ENCODE results near the gene KCNE4. TPM values are rescaled to one million over a fixed set of nuclear protein-coding genes. Genes with fewer than 3 reads are reported as not detected.

Gene KCNE4
- total and polyA plus RNA-seq, 2 experiments from 2014 or later, result not detected

DNA sequence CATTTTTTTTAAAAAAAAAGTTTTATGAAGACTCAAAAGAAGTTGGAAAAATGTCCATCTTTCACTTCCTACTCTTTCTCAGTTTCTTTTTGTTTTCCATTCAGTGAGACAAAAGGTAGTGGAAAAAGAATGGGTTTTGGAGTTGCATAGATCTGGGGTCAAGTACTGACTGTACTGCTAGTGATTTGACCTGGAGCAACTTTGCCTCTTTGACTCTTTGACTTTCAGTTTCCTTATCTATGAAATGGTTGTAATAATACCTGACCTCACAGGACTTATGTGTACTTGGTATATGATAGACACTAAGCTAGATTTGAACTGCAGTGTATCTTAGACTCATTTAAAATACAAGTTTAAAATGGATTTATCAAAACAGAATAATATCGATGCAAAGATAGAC, 3.5 kb upstream of the KCNE4 start:
- Histone ChIP-seq H3K27ac (ENCODE audit: low read depth) (no peak overlapping the region), H3K9me2 (ENCODE audit: insufficient read depth) (0 out of 2 replicates have a peak, but pooled peaks cover 4% of the 10 kb centered on the region), H3K27me3 (ENCODE audit: insufficient read depth) (no peaks in the 10 kb centered on the region), H3F3A (replicated peaks; ENCODE audit: low read depth) (no peaks in the 10 kb centered on the region), H3K36me3 (ENCODE audit: insufficient read depth) (no peaks in the 10 kb centered on the region), H3K4me1 (ENCODE audit: insufficient read depth) (peaks cover 12% of the 10 kb centered on the region), H3K79me2 (replicated peaks; ENCODE audit: insufficient read depth) (no peaks in the 10 kb centered on the region), H3K4me2 (no peak overlapping the region), H2AFZ (no peak overlapping the region), H3K4me3 (no peak overlapping the region), H4K20me1 (replicated peaks; ENCODE audit: insufficient read depth) (no peaks in the 10 kb centered on the region)
- H3K36me3 Mint-ChIP-seq (ENCODE audit: low read depth), result no peaks in the 10 kb centered on the region
- H3K4me3 Mint-ChIP-seq, result no peak overlapping the region
- TF ChIP-seq EZH2phosphoT487 (IDR thresholded peaks at IDR 0.05; ENCODE audit: unreplicated experiment) (no peak), CREB1 (CRISPR knock-in tag; IDR thresholded peaks at IDR 0.05; ENCODE audit: low read depth) (no peak), STAT1 (IDR thresholded peaks at IDR 0.05; ENCODE audit: unreplicated experiment) (no peak), JUNB (IDR thresholded peaks at IDR 0.05; ENCODE audit: unreplicated experiment) (no peak), ZNF114 (CRISPR knock-in tag; IDR thresholded peaks at IDR 0.05) (no peak), ZNF331 (CRISPR knock-in tag; IDR thresholded peaks at IDR 0.05; ENCODE audit: low read depth) (no peak), EZH2 (IDR thresholded peaks at IDR 0.05; ENCODE audit: low read depth, unreplicated experiment) (no peak), POLR2AphosphoS5 (IDR thresholded peaks at IDR 0.05; ENCODE audit: low read depth) (no peak), CTCF (conservative IDR thresholded peaks at IDR 0.05; ENCODE audit: low read depth in 2 of 2) (no peak), NANOG (IDR thresholded peaks at IDR 0.05; ENCODE audit: borderline replicate concordance) (no peak)
- TF ChIP-seq, protein P1, sequence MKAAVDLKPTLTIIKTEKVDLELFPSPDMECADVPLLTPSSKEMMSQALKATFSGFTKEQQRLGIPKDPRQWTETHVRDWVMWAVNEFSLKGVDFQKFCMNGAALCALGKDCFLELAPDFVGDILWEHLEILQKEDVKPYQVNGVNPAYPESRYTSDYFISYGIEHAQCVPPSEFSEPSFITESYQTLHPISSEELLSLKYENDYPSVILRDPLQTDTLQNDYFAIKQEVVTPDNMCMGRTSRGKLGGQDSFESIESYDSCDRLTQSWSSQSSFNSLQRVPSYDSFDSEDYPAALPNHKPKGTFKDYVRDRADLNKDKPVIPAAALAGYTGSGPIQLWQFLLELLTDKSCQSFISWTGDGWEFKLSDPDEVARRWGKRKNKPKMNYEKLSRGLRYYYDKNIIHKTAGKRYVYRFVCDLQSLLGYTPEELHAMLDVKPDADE (IDR thresholded peaks at IDR 0.05), result no peak
- TF ChIP-seq, protein P2, sequence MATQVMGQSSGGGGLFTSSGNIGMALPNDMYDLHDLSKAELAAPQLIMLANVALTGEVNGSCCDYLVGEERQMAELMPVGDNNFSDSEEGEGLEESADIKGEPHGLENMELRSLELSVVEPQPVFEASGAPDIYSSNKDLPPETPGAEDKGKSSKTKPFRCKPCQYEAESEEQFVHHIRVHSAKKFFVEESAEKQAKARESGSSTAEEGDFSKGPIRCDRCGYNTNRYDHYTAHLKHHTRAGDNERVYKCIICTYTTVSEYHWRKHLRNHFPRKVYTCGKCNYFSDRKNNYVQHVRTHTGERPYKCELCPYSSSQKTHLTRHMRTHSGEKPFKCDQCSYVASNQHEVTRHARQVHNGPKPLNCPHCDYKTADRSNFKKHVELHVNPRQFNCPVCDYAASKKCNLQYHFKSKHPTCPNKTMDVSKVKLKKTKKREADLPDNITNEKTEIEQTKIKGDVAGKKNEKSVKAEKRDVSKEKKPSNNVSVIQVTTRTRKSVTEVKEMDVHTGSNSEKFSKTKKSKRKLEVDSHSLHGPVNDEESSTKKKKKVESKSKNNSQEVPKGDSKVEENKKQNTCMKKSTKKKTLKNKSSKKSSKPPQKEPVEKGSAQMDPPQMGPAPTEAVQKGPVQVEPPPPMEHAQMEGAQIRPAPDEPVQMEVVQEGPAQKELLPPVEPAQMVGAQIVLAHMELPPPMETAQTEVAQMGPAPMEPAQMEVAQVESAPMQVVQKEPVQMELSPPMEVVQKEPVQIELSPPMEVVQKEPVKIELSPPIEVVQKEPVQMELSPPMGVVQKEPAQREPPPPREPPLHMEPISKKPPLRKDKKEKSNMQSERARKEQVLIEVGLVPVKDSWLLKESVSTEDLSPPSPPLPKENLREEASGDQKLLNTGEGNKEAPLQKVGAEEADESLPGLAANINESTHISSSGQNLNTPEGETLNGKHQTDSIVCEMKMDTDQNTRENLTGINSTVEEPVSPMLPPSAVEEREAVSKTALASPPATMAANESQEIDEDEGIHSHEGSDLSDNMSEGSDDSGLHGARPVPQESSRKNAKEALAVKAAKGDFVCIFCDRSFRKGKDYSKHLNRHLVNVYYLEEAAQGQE (IDR thresholded peaks at IDR 0.05; ENCODE audit: unreplicated experiment), result no peak
- TF ChIP-seq, protein P3, sequence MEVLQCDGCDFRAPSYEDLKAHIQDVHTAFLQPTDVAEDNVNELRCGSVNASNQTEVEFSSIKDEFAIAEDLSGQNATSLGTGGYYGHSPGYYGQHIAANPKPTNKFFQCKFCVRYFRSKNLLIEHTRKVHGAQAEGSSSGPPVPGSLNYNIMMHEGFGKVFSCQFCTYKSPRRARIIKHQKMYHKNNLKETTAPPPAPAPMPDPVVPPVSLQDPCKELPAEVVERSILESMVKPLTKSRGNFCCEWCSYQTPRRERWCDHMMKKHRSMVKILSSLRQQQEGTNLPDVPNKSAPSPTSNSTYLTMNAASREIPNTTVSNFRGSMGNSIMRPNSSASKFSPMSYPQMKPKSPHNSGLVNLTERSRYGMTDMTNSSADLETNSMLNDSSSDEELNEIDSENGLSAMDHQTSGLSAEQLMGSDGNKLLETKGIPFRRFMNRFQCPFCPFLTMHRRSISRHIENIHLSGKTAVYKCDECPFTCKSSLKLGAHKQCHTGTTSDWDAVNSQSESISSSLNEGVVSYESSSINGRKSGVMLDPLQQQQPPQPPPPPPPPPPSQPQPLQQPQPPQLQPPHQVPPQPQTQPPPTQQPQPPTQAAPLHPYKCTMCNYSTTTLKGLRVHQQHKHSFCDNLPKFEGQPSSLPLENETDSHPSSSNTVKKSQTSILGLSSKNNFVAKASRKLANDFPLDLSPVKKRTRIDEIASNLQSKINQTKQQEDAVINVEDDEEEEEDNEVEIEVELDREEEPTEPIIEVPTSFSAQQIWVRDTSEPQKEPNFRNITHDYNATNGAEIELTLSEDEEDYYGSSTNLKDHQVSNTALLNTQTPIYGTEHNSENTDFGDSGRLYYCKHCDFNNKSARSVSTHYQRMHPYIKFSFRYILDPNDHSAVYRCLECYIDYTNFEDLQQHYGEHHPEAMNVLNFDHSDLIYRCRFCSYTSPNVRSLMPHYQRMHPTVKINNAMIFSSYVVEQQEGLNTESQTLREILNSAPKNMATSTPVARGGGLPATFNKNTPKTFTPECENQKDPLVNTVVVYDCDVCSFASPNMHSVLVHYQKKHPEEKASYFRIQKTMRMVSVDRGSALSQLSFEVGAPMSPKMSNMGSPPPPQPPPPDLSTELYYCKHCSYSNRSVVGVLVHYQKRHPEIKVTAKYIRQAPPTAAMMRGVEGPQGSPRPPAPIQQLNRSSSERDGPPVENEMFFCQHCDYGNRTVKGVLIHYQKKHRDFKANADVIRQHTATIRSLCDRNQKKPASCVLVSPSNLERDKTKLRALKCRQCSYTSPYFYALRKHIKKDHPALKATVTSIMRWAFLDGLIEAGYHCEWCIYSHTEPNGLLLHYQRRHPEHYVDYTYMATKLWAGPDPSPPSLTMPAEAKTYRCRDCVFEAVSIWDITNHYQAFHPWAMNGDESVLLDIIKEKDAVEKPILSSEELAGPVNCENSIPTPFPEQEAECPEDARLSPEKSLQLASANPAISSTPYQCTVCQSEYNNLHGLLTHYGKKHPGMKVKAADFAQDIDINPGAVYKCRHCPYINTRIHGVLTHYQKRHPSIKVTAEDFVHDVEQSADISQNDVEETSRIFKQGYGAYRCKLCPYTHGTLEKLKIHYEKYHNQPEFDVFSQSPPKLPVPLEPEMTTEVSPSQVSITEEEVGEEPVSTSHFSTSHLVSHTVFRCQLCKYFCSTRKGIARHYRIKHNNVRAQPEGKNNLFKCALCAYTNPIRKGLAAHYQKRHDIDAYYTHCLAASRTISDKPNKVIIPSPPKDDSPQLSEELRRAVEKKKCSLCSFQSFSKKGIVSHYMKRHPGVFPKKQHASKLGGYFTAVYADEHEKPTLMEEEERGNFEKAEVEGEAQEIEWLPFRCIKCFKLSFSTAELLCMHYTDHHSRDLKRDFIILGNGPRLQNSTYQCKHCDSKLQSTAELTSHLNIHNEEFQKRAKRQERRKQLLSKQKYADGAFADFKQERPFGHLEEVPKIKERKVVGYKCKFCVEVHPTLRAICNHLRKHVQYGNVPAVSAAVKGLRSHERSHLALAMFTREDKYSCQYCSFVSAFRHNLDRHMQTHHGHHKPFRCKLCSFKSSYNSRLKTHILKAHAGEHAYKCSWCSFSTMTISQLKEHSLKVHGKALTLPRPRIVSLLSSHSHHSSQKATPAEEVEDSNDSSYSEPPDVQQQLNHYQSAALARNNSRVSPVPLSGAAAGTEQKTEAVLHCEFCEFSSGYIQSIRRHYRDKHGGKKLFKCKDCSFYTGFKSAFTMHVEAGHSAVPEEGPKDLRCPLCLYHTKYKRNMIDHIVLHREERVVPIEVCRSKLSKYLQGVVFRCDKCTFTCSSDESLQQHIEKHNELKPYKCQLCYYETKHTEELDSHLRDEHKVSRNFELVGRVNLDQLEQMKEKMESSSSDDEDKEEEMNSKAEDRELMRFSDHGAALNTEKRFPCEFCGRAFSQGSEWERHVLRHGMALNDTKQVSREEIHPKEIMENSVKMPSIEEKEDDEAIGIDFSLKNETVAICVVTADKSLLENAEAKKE (CRISPR knock-in tag; IDR thresholded peaks at IDR 0.05), result no peak
- no peaks in the 10 kb centered on the region for H3K9me3 Mint-ChIP-seq
- H3K27me3 Mint-ChIP-seq (ENCODE audit: insufficient read depth, low read depth, poor library complexity), result peaks cover 6% of the 10 kb centered on the region
- DNase-seq (ENCODE audit: low spot score), result no peak
- no peak overlapping the region for H3K27ac Mint-ChIP-seq
- no peak for ATAC-seq
- peaks cover 20% of the 10 kb centered on the region for H3K4me1 Mint-ChIP-seq

Measured in GM23338 (cell line).